Ureter (tissue), 1 donor: Measurements from ENCODE around the gene CD7. TPM values are rescaled to one million over a fixed set of nuclear protein-coding genes. Genes with fewer than 3 reads are reported as not detected.

Source experiments
- DNase-seq: peaks from one replicate; pipeline ENCODE4 v3.0.0-alpha.2; 2020; ENCODE audit warnings: low spot score
- total RNA-seq: library from RNA; stranded (reverse); gene quantifications from one replicate; pipeline ENCODE4 v1.2.4, GENCODE V29; 2023
- donor health status: DM: yes; HTN: yes; CAD: no.

The CD7 gene
- total RNA-seq, 1 donor from 2014 or later = 3.4 TPM

DNA sequence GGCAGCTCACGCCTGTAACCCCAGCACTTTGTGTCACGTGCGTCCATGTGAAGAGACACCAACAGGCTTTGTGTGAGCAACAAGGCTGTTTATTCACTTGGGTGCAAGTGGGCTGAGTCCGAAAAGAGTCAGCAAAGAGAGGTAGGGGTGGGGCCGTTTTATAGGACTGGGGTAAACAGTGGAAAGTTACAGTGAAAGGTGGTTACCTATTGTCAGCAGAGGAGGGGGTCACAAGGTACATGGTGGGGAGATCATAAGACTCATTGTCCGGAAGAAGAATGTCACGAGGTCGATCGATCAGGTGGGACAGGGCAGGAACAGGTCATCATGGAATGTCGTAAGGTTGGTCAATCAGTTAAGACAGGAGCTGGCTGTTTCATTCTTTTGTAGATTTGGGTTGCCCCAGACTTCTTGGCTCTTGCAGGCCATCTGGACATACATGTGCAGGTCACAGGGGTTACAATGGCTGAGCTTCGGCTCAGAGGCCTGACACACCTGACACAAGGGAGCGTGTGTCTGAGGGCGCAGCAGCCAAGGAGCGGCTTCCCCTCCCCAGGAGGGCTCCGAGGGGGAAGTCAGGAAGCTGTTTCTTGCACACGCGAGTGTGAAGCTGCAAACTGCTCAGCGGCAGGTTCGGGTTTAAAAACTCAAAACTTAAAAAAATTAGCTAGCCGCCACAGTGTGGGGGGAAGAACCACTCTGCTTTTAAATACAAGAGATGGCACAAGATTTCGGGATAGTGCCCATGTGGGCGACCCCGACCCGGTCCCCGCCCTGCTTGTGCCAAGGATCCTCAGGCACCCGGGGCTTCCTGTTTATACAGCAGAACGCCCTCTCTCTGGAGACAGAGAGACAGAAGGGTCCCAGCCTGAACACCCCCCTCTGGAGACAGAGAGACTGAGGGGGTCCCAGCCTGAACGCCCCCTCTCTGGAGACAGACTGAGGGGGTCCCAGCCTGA, 29.2 kb upstream of the CD7 start:
- no peak for DNase-seq

DNA sequence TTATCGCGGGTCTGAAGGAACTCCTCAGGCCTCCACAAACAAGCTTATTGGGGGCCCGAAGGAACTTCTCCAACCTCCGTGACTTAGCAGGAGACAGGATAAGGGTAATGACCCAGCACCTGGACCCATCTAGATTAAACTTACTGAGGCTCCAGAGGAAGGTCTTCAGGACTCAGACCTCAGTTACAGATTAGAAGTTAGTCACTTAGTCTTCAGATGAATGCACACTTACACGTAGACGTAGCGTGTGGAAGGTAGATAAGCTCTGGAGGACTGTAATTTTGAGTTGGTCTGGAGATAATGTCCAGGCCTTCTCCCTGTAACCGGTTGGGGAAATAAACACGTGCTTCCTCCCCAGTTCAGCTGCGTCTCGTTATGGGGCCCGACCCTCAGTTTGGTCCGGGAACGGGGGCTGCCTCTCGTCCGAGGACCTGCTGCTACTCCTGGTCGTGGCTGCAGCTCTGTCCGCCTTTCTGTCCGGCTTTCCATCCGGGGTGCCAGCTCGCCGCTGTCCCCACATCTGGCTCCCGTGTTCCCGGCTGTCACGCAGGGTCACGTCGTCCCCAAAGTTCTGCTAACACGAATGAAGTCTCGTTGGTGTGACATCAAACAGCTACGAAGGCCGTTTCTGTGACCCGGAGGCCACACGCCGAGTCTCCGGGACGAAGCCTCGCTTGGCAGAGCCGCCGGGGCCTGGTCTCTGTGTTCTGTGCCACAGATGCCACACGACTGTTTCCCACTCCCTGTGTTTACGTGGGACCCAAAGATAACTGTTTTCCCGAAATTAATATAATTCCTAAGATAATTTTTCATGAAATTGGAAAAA, 28.0 kb upstream of the CD7 start:
- no peak for DNase-seq

DNA sequence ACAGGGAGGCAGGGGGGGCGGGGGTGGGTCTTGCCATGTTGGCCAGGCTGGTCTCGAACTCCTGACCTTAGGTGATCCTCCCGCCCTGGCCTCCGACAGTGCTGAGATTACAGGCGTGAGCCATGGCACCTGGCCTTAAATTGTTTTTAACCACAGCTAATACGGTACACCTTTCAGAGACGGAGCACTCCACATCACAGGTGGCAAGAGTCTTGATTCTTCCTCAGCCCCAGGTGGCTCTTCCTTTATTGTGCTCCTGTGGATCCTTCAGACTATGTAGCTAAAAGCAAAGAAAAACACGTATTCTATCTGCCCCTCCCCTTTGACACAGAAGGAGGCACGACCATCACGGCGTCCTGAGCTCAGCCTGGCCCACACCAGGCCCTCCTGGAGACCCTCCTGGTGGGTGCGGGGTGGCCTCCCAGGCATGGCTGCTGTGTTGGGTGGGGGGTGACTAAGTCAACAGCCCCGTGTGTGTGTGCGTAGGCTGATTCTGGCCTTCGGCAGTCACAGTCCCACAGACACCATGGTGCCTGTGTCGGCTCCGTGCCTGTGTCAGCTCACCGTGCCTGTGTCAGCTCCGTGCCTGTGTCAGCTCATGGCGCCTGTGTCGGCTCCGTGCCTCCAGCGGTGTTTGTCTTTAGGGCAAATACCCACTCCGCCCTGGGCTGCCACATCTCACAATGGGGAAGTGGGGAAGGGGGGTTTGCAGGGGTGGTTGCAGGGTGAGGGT, 26.9 kb upstream of the CD7 start:
- no peak for DNase-seq

DNA sequence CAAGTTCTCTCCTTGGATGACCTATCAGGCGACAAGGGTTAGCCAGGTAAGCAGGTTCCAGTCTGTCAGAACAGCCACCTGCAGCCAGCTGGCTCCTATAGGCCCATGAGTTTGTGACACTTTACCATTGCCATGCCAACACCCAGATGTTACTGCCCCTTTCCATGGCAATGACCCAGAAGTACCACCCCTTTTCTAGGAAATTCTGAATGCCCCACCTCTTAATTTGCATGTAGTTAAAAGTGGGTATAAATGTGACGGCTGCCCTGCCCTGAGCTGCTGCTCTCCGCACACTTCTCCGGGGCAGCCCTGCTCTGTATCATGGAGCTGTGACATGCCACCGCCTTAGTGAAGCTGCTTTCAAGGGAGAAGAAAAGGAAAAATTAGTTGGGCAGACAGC, 26.2 kb upstream of the CD7 start:
- no peak for DNase-seq

DNA sequence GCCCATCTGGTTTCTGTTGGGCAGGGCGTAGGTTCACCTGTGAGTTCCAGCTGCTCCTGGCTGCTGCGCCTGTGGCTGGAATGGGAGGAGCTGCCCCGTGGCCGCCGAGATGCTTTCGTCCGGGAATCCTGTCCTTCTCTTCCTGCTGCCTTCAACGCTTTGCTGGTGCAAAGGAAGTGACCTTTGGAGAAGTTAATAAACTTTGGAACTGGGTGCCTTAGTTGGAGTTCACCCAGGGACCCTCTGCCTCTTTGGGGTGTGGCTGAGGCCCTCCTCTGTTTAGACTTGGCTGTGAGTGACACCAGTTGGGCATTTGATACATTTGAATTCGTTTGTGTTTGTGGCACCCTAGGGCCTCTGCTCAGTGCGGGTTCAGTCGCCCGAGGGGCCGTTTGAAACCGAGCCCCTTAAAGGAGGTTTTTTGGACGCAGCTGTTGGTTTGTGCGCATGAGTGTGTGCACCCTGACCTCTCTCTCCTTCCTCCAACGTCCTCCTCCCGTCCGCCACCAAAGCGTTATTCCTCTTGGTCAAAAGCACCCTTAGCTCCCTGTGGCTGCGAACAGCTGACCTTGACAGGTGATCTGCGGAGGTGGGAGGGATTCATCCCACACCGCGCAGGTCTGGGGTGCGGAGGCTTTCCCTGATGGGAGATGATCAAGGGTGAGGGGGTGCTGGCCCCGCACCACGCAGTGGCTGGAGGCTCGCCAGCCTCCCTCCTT, 25.1 kb upstream of the CD7 start:
- no peak for DNase-seq

DNA sequence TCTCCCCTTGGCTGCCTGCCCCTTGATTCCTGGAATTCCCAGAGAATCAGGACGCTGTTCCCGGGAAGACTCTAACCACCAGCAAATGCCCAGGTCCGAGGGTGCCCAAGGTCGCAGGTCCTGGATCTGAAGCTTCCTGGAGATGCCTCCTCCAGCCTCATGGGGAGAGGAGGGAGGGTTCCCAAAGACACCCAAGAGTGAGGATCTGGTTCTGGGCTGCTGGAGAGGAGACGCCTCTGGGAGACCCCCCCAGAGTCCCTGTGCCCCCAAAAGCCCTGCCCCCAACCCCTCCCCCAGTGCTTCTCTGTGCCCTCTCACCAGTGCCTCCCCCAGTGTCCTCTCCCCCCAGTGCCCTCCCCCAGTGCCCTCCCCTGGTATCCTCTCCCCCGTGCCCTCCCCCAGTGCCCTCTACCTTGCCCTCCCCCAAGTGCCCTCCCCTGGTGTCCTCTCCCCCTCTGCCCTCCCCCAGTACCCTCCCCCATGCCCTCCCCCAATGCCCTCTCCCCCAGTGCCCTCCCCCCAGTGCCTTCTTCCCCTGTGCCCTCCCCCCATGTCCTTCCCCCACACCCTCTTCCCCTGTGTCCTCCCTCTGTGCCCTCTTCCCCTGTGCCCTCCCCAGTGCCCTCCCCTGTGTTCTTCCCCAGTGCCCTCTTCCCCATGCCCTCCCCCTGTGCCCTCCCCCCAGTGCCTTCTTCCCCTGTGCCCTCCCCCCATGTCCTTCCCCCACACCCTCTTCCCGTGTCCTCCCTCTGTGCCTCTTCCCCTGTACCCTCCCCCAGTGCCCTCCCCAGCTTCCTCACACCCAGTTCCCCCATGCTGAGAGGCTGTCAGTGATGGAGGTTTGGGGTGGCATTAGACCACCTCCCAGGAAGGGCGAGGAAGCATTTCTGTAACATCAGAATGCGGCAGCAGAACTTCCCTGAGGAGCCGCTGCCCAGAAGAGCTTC, 22.5 kb upstream of the CD7 start:
- no peak for DNase-seq

DNA sequence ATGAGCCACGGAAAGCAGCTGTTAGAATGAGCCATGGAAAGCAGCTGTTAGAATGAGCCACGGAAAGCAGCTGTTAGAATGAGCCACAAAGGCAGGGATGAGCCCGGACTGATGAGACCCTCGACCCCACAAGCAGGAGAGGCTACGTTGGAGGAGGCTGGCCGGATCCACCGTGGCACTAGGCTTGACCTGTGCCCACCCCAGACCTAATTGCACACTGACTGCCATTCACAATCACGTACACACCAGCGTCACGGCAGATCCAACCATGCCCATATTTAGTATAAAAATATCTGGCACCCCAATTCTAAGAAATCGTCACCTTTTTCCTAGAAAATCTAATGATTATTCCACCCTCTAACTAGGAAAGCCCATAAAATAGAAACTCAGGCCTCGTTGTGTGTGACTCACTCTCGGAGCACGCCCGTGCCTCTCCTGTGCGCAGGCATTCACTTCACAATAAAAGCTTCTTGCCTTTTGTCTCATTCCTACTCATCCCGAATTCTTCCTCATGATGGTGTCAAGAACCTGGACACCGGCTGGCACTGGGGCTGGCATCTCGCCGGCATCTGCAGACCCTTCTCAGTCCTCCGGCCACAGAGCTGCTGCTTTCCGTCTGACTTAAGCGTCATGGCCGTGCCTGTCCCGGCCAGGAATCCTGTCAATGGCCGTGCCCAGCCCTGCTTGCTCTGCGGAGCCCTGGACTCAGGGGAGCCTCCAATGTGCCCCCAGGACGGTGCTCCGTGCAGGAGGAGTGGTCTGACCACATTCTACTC, 21.6 kb upstream of the CD7 start:
- DNase-seq = no peak

DNA sequence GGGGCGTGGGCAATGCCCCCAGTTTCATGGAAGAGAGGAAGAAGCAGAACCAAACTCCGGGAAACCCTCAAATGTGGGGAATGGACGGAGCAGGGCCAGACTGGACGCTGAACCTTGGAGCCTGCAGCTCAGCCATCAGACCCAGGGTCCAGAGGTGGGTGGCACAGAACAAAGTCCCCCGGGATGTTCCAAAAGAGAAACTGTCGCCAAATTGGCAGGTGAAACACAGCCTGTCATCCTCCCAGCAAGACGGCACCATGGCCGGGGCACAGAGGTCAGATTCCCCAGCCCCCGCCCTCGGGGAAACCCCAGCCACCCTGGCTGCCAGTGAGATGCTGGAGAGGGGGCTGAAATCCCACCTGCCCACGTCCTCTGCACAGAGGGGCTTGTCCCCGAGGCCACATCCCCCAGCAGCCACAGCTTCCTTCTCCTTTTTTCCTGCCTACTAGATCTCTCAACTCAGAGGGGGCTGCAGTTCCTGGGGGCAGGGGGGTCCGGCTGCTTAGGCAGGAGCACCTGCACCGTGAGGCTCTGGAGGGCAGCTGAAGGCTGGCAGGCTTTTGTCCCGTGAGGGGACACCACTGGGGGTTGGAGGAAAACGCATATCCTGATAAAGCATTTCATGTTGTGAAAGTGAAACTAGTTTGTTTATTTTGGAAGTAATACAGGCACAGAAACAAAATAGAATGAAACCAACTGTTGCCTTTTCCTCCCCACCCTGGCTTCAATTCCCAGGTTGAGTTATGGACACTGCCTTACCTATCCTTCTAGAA, 17.4 kb upstream of the CD7 start:
- no peak for DNase-seq

DNA sequence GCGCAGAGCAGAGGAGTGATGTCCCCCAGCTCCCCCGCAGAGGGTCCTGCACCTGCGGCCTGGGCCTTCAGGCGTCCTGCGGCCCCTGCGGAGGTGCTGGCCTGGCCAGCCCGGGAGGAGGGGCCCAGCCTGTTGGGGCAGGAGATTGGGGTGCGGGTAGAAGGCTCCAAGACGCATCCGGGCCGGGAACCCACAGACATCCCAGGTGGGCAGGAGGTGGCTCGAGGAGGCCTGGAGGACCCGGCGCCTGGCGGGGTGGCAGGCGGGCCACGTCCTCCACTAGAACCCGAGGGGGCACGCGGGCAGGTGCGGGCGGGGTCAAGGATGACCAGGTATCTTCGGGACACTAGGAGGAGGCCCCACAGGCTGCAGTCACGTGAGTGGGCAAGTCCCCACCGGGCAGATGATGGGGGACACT, 16.8 kb upstream of the CD7 start:
- DNase-seq = no peak

DNA sequence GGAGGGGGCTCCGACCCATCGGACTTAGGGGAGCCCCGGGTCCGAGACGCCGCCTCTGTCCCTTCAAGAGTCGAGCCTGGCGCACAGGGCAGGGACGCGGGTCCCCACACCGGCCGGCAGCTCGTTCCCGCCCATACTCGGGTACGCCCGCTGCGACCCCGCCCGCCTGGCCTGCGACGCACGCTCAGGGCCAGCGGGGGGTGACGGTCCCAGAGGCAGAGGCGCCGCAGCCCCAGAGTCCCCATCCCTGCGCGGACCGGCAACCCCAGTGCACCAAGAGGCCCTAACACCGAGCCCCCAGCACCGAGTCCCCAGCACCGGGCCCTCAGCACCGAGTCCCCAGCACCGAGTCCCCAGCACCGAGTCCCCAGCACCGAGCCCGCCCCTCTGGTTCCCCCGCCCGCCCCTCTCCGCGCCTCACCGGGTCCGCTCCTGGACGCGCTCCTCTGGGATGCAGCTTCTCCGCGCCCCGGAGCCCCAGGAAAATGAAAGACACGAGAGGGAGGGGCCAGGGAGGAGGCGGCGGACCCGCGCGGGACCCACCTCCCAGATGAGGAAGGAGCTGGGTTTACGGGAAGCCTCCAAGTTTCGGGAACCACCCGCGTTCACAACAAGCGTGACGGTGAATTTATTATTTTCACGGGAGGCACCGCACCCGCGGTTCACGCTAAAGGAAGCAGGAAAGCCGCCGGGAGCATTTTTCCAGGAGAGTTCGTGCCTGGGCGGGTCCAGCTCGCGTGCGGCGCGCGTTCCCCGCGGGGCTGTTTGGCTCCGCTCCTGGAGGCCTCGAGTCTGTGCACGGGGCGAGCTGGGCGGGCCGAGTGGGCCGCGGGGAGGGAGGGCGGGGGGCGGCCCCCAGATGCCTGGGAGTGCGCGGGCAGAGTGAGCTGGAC, 16.1 kb upstream of the CD7 start, which contains the start of gene SECTM1:
Gene SECTM1, minus strand, starts transcription at position 488 of the 893 bp plus-strand sequence. CDS start 6,526 bp downstream, outside the sequence.
- DNase-seq = no peak

DNA sequence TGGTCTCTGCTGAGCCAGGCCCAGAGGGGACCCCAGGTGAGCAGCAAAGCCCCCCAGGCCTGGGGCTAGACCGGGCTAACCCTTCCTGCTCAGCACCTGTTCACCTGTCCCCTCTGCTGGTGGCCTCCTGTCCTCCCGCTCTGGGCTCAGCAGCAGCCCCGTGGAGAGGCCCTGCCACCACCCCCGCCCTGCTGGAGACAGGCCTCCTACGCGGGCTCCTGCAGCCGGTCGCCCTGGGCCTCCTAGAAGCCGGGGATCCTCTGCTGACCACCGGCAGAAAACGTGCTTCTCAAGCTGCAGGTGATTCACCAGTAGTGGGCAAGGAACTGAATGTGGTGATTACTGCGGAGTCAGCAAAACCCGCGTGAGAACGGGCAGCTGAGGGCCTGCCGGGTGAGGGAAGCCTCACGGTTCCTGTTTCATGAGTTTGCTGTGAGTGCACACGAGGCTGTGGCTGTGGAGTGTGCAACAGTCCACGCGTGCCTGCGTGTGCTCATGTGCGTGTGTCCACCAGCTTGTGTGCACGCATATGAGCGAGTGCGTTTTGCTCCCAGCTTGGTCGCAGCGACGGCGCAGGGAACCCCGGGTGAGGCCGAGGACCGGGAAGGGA, 15.4 kb upstream of the CD7 start:
- DNase-seq = no peak

DNA sequence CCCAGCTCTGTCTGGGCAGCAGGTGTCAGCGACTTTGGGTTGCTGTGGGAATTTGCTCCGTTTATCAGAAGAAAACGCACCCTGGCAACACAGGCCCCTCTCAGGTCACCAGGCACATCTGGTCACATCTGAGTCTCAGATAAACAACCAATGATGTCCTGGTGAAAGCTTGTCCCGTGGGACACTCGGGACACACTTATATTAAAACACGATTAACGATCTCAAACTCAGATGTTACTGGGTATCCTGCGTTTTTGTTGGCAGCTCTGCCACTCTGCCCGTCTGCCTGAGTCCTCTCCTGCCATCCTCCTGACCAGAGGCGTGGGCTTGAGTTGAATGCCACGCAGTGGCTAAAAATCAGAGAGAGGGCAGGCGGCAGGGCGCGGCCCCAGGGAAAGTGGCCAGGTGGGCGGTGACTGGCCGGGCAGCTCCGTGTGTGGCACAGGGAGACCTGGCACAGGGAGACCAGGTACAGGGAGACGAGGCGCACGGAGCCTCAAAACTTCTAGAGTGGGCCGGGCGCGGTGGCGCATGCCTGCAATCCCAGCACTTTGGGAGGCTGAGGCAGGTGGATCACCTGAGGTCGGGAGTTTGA, 14.0 kb upstream of the CD7 start:
- DNase-seq = no peak

DNA sequence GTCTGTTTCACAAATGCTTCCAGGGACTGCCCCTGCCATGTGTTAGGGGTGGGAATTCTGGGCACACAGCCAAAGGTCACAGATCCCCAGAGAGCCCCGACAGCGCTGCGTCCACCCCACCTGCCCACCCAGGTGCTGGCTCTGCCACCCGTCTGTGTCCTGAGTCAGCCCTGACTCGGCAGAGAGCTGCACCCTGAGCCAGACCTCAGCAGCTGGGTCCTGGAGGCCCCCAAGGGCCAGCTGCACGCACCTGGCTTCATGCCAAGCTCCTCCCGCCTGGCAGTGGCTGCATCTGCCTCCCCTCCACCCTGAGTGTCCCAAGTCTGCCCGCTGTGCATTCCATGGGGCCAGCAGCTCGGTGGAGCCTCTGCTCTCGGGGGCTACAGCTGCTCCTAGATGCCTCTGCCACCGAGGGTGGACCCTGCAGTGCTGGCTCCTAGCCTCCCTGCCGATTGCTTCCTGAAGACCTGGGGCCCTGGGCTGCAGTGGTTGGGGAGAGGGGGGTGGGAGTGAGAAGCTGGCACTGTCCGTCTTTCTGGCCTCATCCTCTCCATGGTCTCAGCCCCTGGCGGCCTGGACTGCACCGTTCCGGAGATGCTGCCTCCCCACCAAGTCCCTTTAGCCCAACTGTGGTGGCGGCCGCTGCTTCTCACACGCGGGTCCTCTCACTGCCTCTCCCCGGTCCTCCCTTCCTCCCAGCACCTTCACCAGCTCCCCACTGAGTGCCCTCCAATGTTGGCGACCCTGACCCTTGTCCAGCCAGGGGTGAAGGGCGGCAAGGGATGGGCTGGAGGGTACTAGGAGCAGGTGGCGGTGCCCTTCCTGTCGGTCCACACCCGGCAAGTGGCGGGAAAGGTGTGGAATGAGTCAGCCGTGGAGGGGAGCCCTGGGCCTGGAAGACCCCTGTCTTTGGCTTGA, 13.2 kb upstream of the CD7 start:
- no peak for DNase-seq

DNA sequence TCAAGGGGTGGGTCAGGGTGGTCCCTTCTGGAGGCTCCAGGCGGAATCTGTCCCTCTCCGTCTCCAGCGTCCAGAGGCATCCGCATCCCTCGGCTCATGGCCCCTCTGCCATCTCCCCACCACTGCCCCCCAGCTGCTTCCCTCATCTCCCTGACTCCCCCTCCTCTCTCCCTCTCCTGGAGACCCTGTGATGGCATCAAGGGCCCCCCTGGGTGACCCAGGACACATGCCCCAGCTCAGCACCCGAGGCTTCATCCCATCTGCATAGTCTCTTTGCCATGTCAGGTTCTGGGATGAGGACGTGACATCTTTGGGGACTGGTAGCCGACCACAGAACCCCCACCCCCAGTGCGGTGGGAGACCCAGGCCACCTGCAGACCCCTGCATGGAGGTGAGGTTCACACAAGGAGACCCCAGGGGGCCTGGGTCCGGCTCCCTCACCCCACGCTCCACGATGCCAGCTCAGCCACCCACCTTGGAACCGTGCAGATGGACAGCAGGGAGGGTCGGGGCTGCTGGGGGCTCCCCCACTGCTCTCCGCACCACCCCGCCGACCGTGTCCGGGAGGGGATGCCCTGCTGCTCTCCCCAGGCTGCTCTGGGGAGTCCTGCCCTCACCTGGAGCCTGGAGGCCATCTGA, 12.4 kb upstream of the CD7 start:
- no peak for DNase-seq

DNA sequence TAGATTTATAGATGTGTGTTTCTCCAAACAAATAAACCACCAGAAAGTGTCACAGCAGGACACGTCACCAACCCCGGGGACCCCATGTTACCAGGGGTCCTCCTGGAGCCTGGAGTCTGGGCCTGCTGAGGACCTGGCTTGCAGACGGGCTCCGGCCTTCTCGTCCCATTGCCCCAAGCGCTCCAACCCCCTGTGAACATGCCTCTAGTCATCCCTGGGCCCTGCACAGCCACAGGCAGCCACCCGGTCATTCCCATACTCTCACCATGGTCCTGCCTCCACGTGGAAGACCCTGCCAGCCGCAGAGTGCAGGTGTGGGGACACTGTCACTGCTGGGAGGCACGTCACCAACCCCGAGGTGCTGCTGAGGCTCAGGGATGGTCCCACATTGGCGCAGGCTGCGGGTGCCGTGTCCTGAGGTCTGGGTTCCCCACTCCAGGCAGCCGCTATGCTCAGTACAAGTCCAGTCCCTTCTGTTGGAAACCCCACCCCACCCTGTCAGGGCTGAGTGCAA, 11.6 kb upstream of the CD7 start:
- DNase-seq = no peak
